ENCODE measurements around the gene SNAI1. TPM values are rescaled to one million over a fixed set of nuclear protein-coding genes. Genes with fewer than 3 reads are reported as not detected.
A peak's percentile ranks its signal among the peaks of the same experiment; 100 is the strongest.

SNAI1 gene
- total and polyA plus RNA-seq, 7 donors: 0.60 to 2.9 (median 1.8) TPM

- no peaks in the 10 kb centered on the region for H3K36me3 ChIP-seq
- H3K9me3 ChIP-seq: no peaks in the 10 kb centered on the region
- DNase-seq: peak; percentile 83
- H3K27me3 ChIP-seq: no peaks in the 10 kb centered on the region
- intact Hi-C loops (cut with DNase I): no loop called here
- H3K27ac ChIP-seq: peak overlapping the region in 3 of 4 donors; percentile 73 to 79 (median 74)
- TF ChIP-seq POLR2AphosphoS5 (IDR thresholded peaks at IDR 0.05): peak in 3 of 4 donors; percentile 37 to 60 (median 39)
- no peak for TF ChIP-seq POLR2A (IDR thresholded peaks at IDR 0.05)
- 72 to 74% methylated on average over 18 of the region's 18 CpGs for WGBS, 2 donors
- H3K4me1 ChIP-seq: peaks cover 0 to 28% (median 21%) of the 10 kb centered on the region in 4 donors
- peak overlapping the region in 1 of 4 donors; percentile 14 for H3K4me3 ChIP-seq
Measured at GRCh38 chr20:50015993-50016770, 33.4 kb downstream of the SNAI1 start.

DNA sequence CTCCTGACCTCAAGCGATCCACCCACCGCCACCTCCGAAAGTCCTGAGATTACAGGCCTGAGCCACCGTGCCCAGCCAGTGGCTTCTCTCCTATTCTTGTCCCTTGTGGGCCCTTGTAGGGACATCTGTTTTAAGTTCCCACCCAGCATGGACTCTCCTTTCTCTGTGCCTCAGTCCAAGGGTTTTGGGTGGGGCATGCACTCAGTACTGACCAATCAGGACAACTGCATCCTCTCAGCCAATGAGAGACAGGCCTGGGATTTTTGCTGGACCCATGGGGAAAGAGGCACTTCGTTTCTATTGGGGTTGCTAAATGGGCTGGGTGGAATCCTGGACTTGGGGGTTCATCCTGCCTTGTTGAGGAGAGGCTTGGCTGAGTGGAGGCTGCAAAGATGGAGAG lies 34.4 kb downstream of the SNAI1 start:
- 88 to 93% methylated on average over 5 of the region's 5 CpGs for WGBS, 2 donors
- Histone ChIP-seq H3K4me3 (no peak overlapping the region), H3K4me1 (peaks cover 0 to 28% (median 21%) of the 10 kb centered on the region in 4 donors), H3K9me3 (no peaks in the 10 kb centered on the region), H3K27ac (peak overlapping the region in 2 of 4 donors; percentile 74 to 79), H3K36me3 (no peaks in the 10 kb centered on the region), H3K27me3 (no peaks in the 10 kb centered on the region)
- no peak for DNase-seq
- intact Hi-C loops (cut with DNase I): no loop called here
- TF ChIP-seq EP300 (IDR thresholded peaks at IDR 0.05) (no peak), POLR2A (IDR thresholded peaks at IDR 0.05) (no peak)
- TF ChIP-seq, protein P1, sequence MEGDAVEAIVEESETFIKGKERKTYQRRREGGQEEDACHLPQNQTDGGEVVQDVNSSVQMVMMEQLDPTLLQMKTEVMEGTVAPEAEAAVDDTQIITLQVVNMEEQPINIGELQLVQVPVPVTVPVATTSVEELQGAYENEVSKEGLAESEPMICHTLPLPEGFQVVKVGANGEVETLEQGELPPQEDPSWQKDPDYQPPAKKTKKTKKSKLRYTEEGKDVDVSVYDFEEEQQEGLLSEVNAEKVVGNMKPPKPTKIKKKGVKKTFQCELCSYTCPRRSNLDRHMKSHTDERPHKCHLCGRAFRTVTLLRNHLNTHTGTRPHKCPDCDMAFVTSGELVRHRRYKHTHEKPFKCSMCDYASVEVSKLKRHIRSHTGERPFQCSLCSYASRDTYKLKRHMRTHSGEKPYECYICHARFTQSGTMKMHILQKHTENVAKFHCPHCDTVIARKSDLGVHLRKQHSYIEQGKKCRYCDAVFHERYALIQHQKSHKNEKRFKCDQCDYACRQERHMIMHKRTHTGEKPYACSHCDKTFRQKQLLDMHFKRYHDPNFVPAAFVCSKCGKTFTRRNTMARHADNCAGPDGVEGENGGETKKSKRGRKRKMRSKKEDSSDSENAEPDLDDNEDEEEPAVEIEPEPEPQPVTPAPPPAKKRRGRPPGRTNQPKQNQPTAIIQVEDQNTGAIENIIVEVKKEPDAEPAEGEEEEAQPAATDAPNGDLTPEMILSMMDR (IDR thresholded peaks at IDR 0.05): no peak

GRCh38 chr20:50017576-50018248 lies 34.9 kb downstream of the SNAI1 start:
- DNase-seq: no peak
- no peak overlapping the region for H3K4me3 ChIP-seq
- no peaks in the 10 kb centered on the region for H3K36me3 ChIP-seq
- TF ChIP-seq POLR2A (IDR thresholded peaks at IDR 0.05) (no peak), EP300 (IDR thresholded peaks at IDR 0.05) (no peak), POLR2AphosphoS5 (IDR thresholded peaks at IDR 0.05) (no peak)
- TF ChIP-seq, protein P1 (IDR thresholded peaks at IDR 0.05): no peak
- no peaks in the 10 kb centered on the region for H3K9me3 ChIP-seq
- no peaks in the 10 kb centered on the region for H3K27me3 ChIP-seq
- intact Hi-C loops (cut with DNase I): no loop called here
- peak overlapping the region in 1 of 4 donors; percentile 79 for H3K27ac ChIP-seq
- 81% methylated on average over 4 of the region's 4 CpGs for WGBS, 2 donors
- peaks cover 0 to 28% (median 21%) of the 10 kb centered on the region in 4 donors for H3K4me1 ChIP-seq

DNA sequence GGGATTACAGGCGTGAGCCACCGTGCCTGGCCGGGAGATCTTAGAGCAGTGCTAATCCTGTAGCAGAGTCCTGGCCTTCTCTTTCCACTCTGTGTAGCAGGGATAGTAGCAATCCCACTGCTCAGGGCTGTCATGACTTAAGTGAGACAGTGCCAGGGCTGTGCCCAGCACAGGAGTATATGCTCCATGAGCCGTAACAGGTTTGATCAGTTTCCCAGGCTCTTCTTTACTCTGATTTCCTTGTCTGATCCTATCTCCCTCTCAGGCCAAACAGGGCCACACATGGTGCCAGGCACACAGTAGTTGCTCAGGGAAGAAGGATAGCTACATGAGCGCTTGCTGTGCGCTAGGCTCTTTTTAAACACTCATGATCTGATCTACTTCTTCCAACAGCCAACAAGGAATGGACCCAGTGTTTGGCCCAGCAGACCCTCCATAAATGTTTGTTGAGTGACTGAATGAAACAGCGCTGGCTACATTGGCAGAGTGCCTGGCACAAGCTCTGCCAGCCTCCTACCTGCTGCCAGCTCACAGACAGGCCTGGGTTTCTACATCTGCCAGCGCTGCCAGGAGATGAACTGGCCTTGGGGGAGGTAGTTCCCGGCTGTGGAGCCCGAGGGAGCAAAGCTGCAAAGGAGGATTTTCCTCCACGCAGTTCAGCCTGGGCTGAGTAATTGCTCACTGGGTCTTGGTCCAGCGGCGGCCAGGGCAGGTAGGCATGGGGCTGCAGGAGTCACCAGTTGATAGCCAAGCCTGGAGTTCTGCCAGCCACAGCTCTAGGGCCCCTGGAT lies 36.9 kb downstream of the SNAI1 start:
- intact Hi-C loops (cut with DNase I): no loop called here
- peaks cover 0 to 28% (median 21%) of the 10 kb centered on the region in 4 donors for H3K4me1 ChIP-seq
- H3K36me3 ChIP-seq: no peaks in the 10 kb centered on the region
- H3K4me3 ChIP-seq: no peak overlapping the region
- H3K9me3 ChIP-seq: no peaks in the 10 kb centered on the region
- peak overlapping the region in 3 of 4 donors; percentile 30 to 78 (median 65) for H3K27ac ChIP-seq
- 89 to 94% methylated on average over 13 of the region's 13 CpGs for WGBS, 2 donors
- peak; percentile 89 for DNase-seq
- peak in 1 of 4 donors; percentile 5 for TF ChIP-seq POLR2AphosphoS5 (IDR thresholded peaks at IDR 0.05)
- TF ChIP-seq POLR2A (IDR thresholded peaks at IDR 0.05): no peak
- no peaks in the 10 kb centered on the region for H3K27me3 ChIP-seq

DNA sequence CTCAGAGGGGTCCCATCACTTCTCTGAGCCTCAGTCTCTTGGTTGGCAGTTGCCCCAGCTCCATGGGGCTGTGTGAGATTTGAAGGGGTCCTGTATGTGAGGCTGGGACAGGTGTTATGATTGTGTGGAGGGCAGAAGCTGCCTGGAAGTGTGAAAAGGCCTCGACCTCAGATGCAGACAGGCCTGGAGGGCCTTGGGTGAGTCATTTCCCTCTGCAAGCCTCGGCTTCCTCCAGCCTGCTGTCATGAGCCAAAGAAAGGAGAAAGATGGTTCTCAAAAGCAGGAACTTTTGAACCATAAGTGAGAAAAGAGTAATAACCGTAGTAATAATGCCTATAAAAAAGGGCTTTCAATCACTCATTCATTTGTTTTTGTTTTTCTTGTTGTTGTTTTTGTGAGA lies 37.5 kb downstream of the SNAI1 start:
- H3K27me3 ChIP-seq: no peaks in the 10 kb centered on the region
- no peak overlapping the region for H3K4me3 ChIP-seq
- H3K9me3 ChIP-seq: no peaks in the 10 kb centered on the region
- intact Hi-C loops (cut with DNase I): no loop called here
- WGBS, 2 donors: 56 to 66% methylated on average over 3 of the region's 3 CpGs
- DNase-seq: no peak
- peaks cover 0 to 21% (median 15%) of the 10 kb centered on the region in 4 donors for H3K4me1 ChIP-seq
- TF ChIP-seq POLR2AphosphoS5 (IDR thresholded peaks at IDR 0.05): no peak
- TF ChIP-seq, protein P1 (IDR thresholded peaks at IDR 0.05): no peak
- no peak for TF ChIP-seq EP300 (IDR thresholded peaks at IDR 0.05)
- TF ChIP-seq POLR2A (IDR thresholded peaks at IDR 0.05): no peak
- H3K27ac ChIP-seq: peak overlapping the region in 3 of 4 donors; percentile 26 to 78 (median 65)
- H3K36me3 ChIP-seq: no peaks in the 10 kb centered on the region
